ENCODE data around the gene TLR6.

DNA sequence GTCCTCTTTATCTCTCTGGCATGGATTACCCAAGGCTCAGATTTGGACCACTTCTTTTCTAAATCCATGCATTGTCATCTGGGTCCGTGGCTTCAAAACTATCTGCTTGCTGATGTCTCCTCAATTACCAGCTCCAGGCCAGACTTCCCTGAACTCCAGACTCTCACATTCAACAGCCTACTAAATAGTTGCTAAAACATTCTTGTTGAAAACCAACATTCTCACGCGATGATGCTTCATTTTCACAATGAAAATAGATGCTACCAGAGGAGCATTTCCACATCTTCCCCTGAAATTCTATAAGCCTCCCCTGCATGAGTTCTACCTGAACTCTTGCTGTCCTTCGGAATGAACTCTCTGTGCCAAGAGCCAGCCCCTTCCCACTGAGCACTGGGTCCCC, 5.2 kb upstream of the TLR6 start:
- no peak for TF ChIP-seq EZH2phosphoT487 (IDR thresholded peaks at IDR 0.05; ENCODE audit: insufficient read depth, low read depth)
- no peak for TF ChIP-seq EZH2 (IDR thresholded peaks at IDR 0.05; ENCODE audit: insufficient read depth, poor library complexity, severe bottlenecking)

Data from GM23248 (cell line).